K562 (cell line): ENCODE measurements around the gene POLR2M. TPM values are rescaled to one million over a fixed set of nuclear protein-coding genes. Genes with fewer than 3 reads are reported as not detected.

Experiments used
- ATAC-seq: fragments of 200-7000 bp; cut with Tn5 transposase; 3 replicates; pipeline ENCODE4 v1.9.1; 2020; ENCODE audit warnings: moderate library complexity
- BruUV-seq: library from RNA; stranded (reverse); fragments of 400-500 nt; replicated peaks from 2 replicates; lab custom pipeline; 2021; lab: Mats Ljungman, UMichigan
- CTCF ChIA-PET: fragments of 300-600 bp; formaldehyde crosslinking; extraction: SDS; loops from one replicate; lab custom pipeline; 2021; ENCODE audit warnings: low intra/inter-chr PET ratio; lab: Yijun Ruan, JAX
- POLR2A ChIA-PET: fragments of 300-600, 350-650 bp; sonication (Branson Sonifier 250); formaldehyde crosslinking; extraction: SDS; loops from one replicate; lab custom pipeline; 2021; ENCODE audit warnings: antibody characterized with exemption, inconsistent platforms; lab: Yijun Ruan, JAX
- DNase-seq, 4 experiments: peaks; one replicate each; pipeline versions ENCODE4 v3.0.0 to v3.0.0-alpha.2; 2011 to 2018; ENCODE audit warnings: low spot score in 3 of 4, mixed read lengths in 3 of 4; ENCODE audit errors: extremely low read depth in 1 of 4
- FAIRE-seq: peaks from 2 replicates; lab custom pipeline; 2011; peaks lifted over from hg19 to GRCh38; lab: Jason Lieb, UNC
- H2AFZ ChIP-seq: 2 replicates; pipeline ENCODE4 v1.6.0; 2011; ENCODE audit warnings: low read depth, low read length, control low read depth, inconsistent platforms
- H3K27ac ChIP-seq: fragments of 200-600 bp; 3 replicates; pipeline ENCODE4 v1.8.0; 2011; ENCODE audit warnings: low read depth, mild to moderate bottlenecking, control low read depth, inconsistent platforms, low read length, moderate library complexity, mixed read lengths; ENCODE audit errors: extremely low read depth
- H3K27me3 ChIP-seq, 2 experiments: fragments of 300-600 bp in 1 of 2; 2 replicates in 1 of 2; 3 replicates in 1 of 2; pipeline versions ENCODE4 v1.6.0 to v1.8.0; 2011; ENCODE audit warnings: inconsistent platforms in 2 of 2, low read length in 2 of 2, mild to moderate bottlenecking in 1 of 2, mixed read lengths in 1 of 2, moderate library complexity in 1 of 2; ENCODE audit not compliant: control insufficient read depth in 2 of 2, insufficient read depth in 2 of 2
- H3K36me3 ChIP-seq: fragments of 300-600 bp; 3 replicates; pipeline ENCODE4 v1.8.0; 2011; ENCODE audit warnings: mild to moderate bottlenecking, low read length, inconsistent platforms; ENCODE audit not compliant: control insufficient read depth, insufficient read depth
- H3K4me1 ChIP-seq, 2 experiments: fragments of 200-600 bp in 1 of 2; replicated peaks in 1 of 2; 2 replicates in 1 of 2; 3 replicates in 1 of 2; pipeline versions ENCODE4 v1.5.1 to v1.8.0; 2011; ENCODE audit warnings: inconsistent platforms in 2 of 2, low read length in 2 of 2, mild to moderate bottlenecking in 1 of 2, mixed read lengths in 1 of 2, moderate library complexity in 1 of 2; ENCODE audit not compliant: control insufficient read depth in 2 of 2, insufficient read depth in 2 of 2
- H3K4me2 ChIP-seq: 2 replicates; pipeline ENCODE4 v1.6.1; 2011; ENCODE audit warnings: low read length, control low read depth, inconsistent platforms, mixed read lengths; ENCODE audit not compliant: insufficient read depth
- H3K4me3 ChIP-seq: fragments of 200-600 bp; sonication (generic), shearing (Covaris generic); 2 replicates; pipeline ENCODE4 v1.5.1; 2016; ENCODE audit warnings: control low read depth, inconsistent platforms
- H3K79me2 ChIP-seq: fragments of 200-600 bp; 3 replicates; pipeline ENCODE4 v1.8.0; 2011; ENCODE audit warnings: low read length, inconsistent platforms; ENCODE audit not compliant: control insufficient read depth, insufficient read depth
- H3K9ac ChIP-seq, 2 experiments: 2 replicates each; pipeline versions ENCODE4 v1.6.0 to v1.6.1; 2011; ENCODE audit warnings: low read depth in 2 of 2, low read length in 2 of 2, control low read depth in 1 of 2, inconsistent platforms in 1 of 2, mild to moderate bottlenecking in 1 of 2, mixed read lengths in 1 of 2; ENCODE audit not compliant: insufficient read depth in 1 of 2
- H3K9me1 ChIP-seq: one replicate; pipeline ENCODE4 v1.6.0; 2011; ENCODE audit warnings: inconsistent platforms, mild to moderate bottlenecking, low read length, moderate library complexity; ENCODE audit not compliant: control insufficient read depth, insufficient read depth
- H3K9me3 ChIP-seq: replicated peaks from 2 replicates; pipeline ENCODE4 v1.5.1; 2011; ENCODE audit warnings: low read depth, low read length, inconsistent platforms; ENCODE audit not compliant: control insufficient read depth, insufficient read depth
- H4K20me1 ChIP-seq: replicated peaks from 2 replicates; pipeline ENCODE4 v1.6.1; 2011; ENCODE audit warnings: low read length, inconsistent platforms, mixed read lengths; ENCODE audit not compliant: control insufficient read depth, insufficient read depth
- BHLHE40 ChIP-seq: IDR thresholded peaks from 2 replicates; pipeline ENCODE4 v1.6.1; 2011; ENCODE audit warnings: low read length, improper control_type of control experiment
- CEBPB ChIP-seq: fragments of 450-650 bp; IDR thresholded peaks from 2 replicates; pipeline ENCODE4 v1.6.1; 2016; ENCODE audit warnings: missing genetic modification characterization, missing compliant biosample characterization
- CGGBP1 ChIP-seq: fragments of 250-450 bp; sonication (Bioruptor Pico); IDR thresholded peaks from 2 replicates; pipeline ENCODE4 v1.9.0; 2021; ENCODE audit warnings: mild to moderate bottlenecking
- EZH2 ChIP-seq: IDR thresholded peaks from 2 replicates; pipeline ENCODE4 v1.6.1; 2012; ENCODE audit warnings: low read depth, mild to moderate bottlenecking, inconsistent platforms, low read length, borderline replicate concordance
- FOXA1 ChIP-seq: fragments of 450-650 bp; IDR thresholded peaks from 2 replicates; pipeline ENCODE4 v1.6.1; 2016; ENCODE audit warnings: mild to moderate bottlenecking, borderline replicate concordance
- FOXA3 ChIP-seq, 2 experiments: fragments of 450-650 bp in 1 of 2; sonication (generic) in 1 of 2; formaldehyde crosslinking; IDR thresholded peaks in 1 of 2; conservative IDR thresholded peaks in 1 of 2; 2 replicates each; pipeline versions ENCODE4 v1.4.0 to v1.8.0; 2020 to 2022; ENCODE audit warnings: mild to moderate bottlenecking in 2 of 2, missing genetic modification reagents in 1 of 2
- HDAC1 ChIP-seq, 2 experiments: fragments of 450-650 bp; IDR thresholded peaks; 2 replicates each; pipeline ENCODE4 v1.6.1; 2016 to 2017; ENCODE audit warnings: inconsistent platforms in 1 of 2, mild to moderate bottlenecking in 1 of 2, moderate library complexity in 1 of 2
- HLTF ChIP-seq: fragments of 450-650 bp; IDR thresholded peaks from 2 replicates; pipeline ENCODE4 v1.6.1; 2016
- KLF6 ChIP-seq: fragments of 250-450 bp; sonication (Bioruptor Pico); IDR thresholded peaks from 2 replicates; pipeline ENCODE4 v1.4.0; 2020; ENCODE audit warnings: mild to moderate bottlenecking, moderate library complexity, borderline replicate concordance
- MYNN ChIP-seq, 2 experiments: sonication (generic); formaldehyde crosslinking in 1 of 2; IDR thresholded peaks; 2 replicates each; pipeline versions ENCODE4 v1.5.0 to v1.6.1; 2016 to 2020; ENCODE audit warnings: antibody characterized with exemption in 1 of 2, missing genetic modification reagents in 1 of 2
- NCOA6 ChIP-seq: fragments of 450-650 bp; IDR thresholded peaks from 2 replicates; pipeline ENCODE4 v1.6.1; 2017; ENCODE audit warnings: mild to moderate bottlenecking
- NR1H2 ChIP-seq: sonication (generic); formaldehyde crosslinking; IDR thresholded peaks from 2 replicates; pipeline ENCODE4 v1.4.0; 2020; ENCODE audit warnings: mild to moderate bottlenecking, missing genetic modification reagents
- POU5F1 ChIP-seq: fragments of 150-350 bp; IDR thresholded peaks from 2 replicates; pipeline ENCODE4 v1.6.1; 2014; ENCODE audit warnings: borderline replicate concordance, low read length, low read depth, mild to moderate bottlenecking; ENCODE audit not compliant: partially characterized antibody
- RBM25 ChIP-seq: fragments of 200-400 bp; formaldehyde crosslinking; IDR thresholded peaks from 2 replicates; pipeline ENCODE4 v1.6.1; 2018; ENCODE audit warnings: low read length, low read depth, moderate library complexity; ENCODE audit not compliant: severe bottlenecking
- SNIP1 ChIP-seq: fragments of 450-650 bp; IDR thresholded peaks from 2 replicates; pipeline ENCODE4 v1.7.1; 2017; ENCODE audit warnings: low read depth, mild to moderate bottlenecking
- SRF ChIP-seq, 2 experiments: fragments of 250-450, 450-650 bp in 1 of 2; sonication (Bioruptor Pico) in 1 of 2; sonication (generic) in 1 of 2; formaldehyde crosslinking; IDR thresholded peaks; 2 replicates each; pipeline versions ENCODE4 v1.5.0 to v1.5.1; 2020 to 2022; ENCODE audit warnings: mild to moderate bottlenecking in 1 of 2, missing genetic modification reagents in 1 of 2
- ZBTB26 ChIP-seq: fragments of 450-650 bp; formaldehyde crosslinking; IDR thresholded peaks from 2 replicates; pipeline ENCODE4 v1.4.0; 2022; ENCODE audit warnings: missing genetic modification characterization
- ZNF354B ChIP-seq: fragments of 250-450 bp; sonication (Bioruptor Pico); IDR thresholded peaks from 2 replicates; pipeline ENCODE4 v1.4.0; 2020
- WGBS: fragments of 100-300 bp; shearing (Covaris generic); methylation state at CpG from one replicate; pipeline ENCODE4 v1.1.6; 2016; ENCODE audit warnings: low coverage, mixed read lengths; ENCODE audit not compliant: insufficient coverage; ENCODE audit errors: missing lambda C conversion rate; 5-methylcytosine and 5-hydroxymethylcytosine counted together
- in situ Hi-C: fragments of 300-500 bp; cut with MboI; formaldehyde crosslinking; loops from 4 replicates; pipeline ENCODE4 v1.15.0; 2018; ENCODE audit warnings: inconsistent platforms, mixed read lengths
- intact Hi-C: fragments of 100-400 bp; cut with micrococcal nuclease; formaldehyde crosslinking; loops from 2 replicates; pipeline ENCODE4 v1.14.2; 2022
- polyA plus RNA-seq, 8 experiments: library from polyadenylated mRNA; depleted of rRNA in 4 of 8; stranded (reverse) in 5 of 8; unstranded in 3 of 8; fragments of >200 nt; fragmentation: Nextera tagmentation in 2 of 8; fragmentation: Illumina TruSeq in 1 of 8; extraction: Ambion mirVana in 2 of 8; extraction: Trizol in 1 of 8; gene quantifications; 2 replicates each; pipeline versions ENCODE4 v1.2.1 to v1.2.3, GENCODE V29; 2011 to 2014; ENCODE audit warnings: inconsistent platforms in 1 of 8, missing spikeins in 1 of 8
- total RNA-seq, 7 experiments: library from RNA; depleted of rRNA in 6 of 7; stranded (reverse); fragments of >200 nt in 6 of 7; fragmentation: Illumina TruSeq in 2 of 7; extraction: Trizol in 2 of 7; gene quantifications; 2 replicates each; pipeline versions ENCODE4 v1.2.1 to v1.2.3, GENCODE V29; 2011 to 2021; ENCODE audit warnings: low replicate concordance in 1 of 7

Gene POLR2M
- total and polyA plus RNA-seq, 9 of the 15 experiments (the other 6 are each of a cell fraction or from before 2014, with no cell fraction given), result 9.2 to 1,050 (median 43.0) TPM

GRCh38 chr15:57741089-57741488 is 34.6 kb downstream of the POLR2M start:
- Histone ChIP-seq H3K4me1 (no peaks in the 10 kb centered on the region), H3K27me3 (peaks cover 0 to 21% of the 10 kb centered on the region in 2 experiments; a peak in 3 of 5 replicates), H3K9me1 (no peaks in the 10 kb centered on the region), H3K4me3 (no peak overlapping the region), H3K9ac (no peak overlapping the region), H3K4me2 (no peak overlapping the region), H3K79me2 (no peaks in the 10 kb centered on the region), H3K27ac (no peak overlapping the region), H4K20me1 (no peaks in the 10 kb centered on the region), H3K9me3 (no peaks in the 10 kb centered on the region; the same call in 1 of the 2 replicates), H3K36me3 (no peaks in the 10 kb centered on the region), H2AFZ (no peak overlapping the region)
- BruUV-seq, result no TSS peak
- ATAC-seq (no peak), FAIRE-seq (no peak), DNase-seq (no peak)
- ChIA-PET POLR2A (interaction anchor here (0.5 to 1.4 kb wide), 2 partner anchors 10 to 73 kb away, joined by 3 to 4 read pairs; no protein-coding TSS in a partner anchor), CTCF (no interaction called here)
- 12% methylated on average over 3 of the region's 3 CpGs for WGBS
- no peak for TF ChIP-seq BHLHE40
- no peak for TF ChIP-seq NR1H2 (CRISPR knock-in tag)
- TF ChIP-seq ZNF354B (CRISPR knock-in tag), result no peak
- TF ChIP-seq EZH2, result no peak
- no peak for TF ChIP-seq HDAC1 (IDR thresholded peaks at IDR 0.05)
- no peak for TF ChIP-seq FOXA3 (CRISPR knock-in tag; conservative IDR thresholded peaks at IDR 0.05 in 1 of 2, IDR thresholded peaks at IDR 0.05 in 1 of 2)
- no peak for TF ChIP-seq RBM25
- TF ChIP-seq ZBTB26, result no peak
- no peak for TF ChIP-seq SNIP1
- TF ChIP-seq MYNN (IDR thresholded peaks at IDR 0.05), result no peak
- no peak for TF ChIP-seq MYNN (CRISPR knock-in tag; IDR thresholded peaks at IDR 0.05)
- TF ChIP-seq KLF6, result no peak
- no peak for TF ChIP-seq HLTF
- TF ChIP-seq SRF (CRISPR knock-in tag; IDR thresholded peaks at IDR 0.05), result no peak
- no peak for TF ChIP-seq POU5F1
- TF ChIP-seq FOXA1, result no peak
- TF ChIP-seq CGGBP1 (CRISPR knock-in tag), result no peak
- TF ChIP-seq NCOA6, result no peak
- TF ChIP-seq CEBPB (tag), result no peak
- intact Hi-C loops (loop anchor here (10.0 kb wide), 1 partner anchor 166 kb away; no protein-coding TSS in a partner anchor), in situ Hi-C loops (loop anchor here (10.0 to 25.0 kb wide), 2 partner anchors 321 to 444 kb away; partner anchors contain the start of gene ALDH1A2)
